RWPE1 (cell line): Measurements from ENCODE around the gene SLC16A2.

Experiments
- CTCF ChIA-PET: fragments of 350-600 bp; sonication (Branson Sonifier 250); formaldehyde crosslinking; extraction: SDS; loops from one replicate; lab custom pipeline; 2021; lab: Yijun Ruan, JAX
- POLR2A ChIA-PET: fragments of 400-600 bp; formaldehyde crosslinking; extraction: SDS; loops from one replicate; lab custom pipeline; 2020; ENCODE audit warnings: antibody characterized with exemption; ENCODE audit not compliant: low non-redundant PET; lab: Yijun Ruan, JAX
- DNase-seq: peaks from one replicate; pipeline ENCODE4 v3.0.0; 2012; ENCODE audit warnings: low spot score
- H3K27ac ChIP-seq: fragments of 450-650 bp; 2 replicates; pipeline ENCODE4 v1.5.1; 2017
- TF ChIP-seq, protein P1 (sequence below): fragments of 450-650 bp; conservative IDR thresholded peaks from 2 replicates; pipeline ENCODE4 v1.5.1; 2017; ENCODE audit warnings: low read depth, mild to moderate bottlenecking

SLC16A2 gene

DNA sequence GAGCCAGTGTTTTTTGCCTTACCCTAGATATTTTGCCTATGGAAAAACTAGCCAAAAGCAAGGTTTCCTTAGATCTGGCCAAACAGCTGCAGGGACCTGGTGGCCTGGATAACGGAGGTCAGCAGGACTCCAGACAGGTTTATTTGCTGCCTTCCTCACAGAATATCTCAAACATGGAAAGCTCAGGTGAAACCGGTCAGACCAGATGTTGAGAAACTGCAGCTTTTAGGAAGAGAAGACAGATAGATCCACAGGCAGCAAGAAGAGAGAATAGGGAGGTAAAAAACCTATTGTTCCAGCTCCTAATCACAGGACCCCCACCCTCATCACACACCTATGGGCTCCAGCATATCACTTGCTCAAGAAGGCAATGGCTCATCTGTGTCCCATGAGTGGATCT, 16.2 kb downstream of the SLC16A2 start:
- POLR2A ChIA-PET = interaction anchor here (0.5 kb wide), 1 partner anchor 14 kb away, joined by 3 read pairs; no protein-coding TSS in a partner anchor
- no peak overlapping the region for H3K27ac ChIP-seq
- DNase-seq = no peak
- TF ChIP-seq, protein P1, sequence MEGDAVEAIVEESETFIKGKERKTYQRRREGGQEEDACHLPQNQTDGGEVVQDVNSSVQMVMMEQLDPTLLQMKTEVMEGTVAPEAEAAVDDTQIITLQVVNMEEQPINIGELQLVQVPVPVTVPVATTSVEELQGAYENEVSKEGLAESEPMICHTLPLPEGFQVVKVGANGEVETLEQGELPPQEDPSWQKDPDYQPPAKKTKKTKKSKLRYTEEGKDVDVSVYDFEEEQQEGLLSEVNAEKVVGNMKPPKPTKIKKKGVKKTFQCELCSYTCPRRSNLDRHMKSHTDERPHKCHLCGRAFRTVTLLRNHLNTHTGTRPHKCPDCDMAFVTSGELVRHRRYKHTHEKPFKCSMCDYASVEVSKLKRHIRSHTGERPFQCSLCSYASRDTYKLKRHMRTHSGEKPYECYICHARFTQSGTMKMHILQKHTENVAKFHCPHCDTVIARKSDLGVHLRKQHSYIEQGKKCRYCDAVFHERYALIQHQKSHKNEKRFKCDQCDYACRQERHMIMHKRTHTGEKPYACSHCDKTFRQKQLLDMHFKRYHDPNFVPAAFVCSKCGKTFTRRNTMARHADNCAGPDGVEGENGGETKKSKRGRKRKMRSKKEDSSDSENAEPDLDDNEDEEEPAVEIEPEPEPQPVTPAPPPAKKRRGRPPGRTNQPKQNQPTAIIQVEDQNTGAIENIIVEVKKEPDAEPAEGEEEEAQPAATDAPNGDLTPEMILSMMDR = no peak
- CTCF ChIA-PET = interaction anchor here (1.2 kb wide), 1 partner anchor 11 kb away, joined by 3 read pairs; no protein-coding TSS in a partner anchor

DNA sequence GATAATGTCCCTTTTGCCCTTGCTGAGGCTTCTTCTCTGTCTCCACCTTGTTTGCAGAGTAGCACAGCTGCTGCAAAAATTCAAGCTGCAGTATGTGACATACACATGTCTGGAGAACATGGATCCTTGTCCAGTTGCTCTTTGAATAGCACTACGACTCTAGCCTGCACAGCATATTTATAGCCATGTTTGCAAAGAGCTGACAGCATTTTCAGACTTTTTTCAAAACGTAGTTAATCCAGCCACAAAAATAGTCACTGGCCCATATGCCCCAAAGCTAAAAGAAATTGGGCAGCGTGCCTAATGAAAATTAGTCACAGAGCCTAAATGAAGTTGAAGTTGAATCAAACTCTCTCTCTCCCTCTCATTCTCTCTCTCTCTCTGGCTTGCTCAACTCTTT, 17.5 kb downstream of the SLC16A2 start:
- ChIA-PET POLR2A (no interaction called here), CTCF (interaction anchor here (1.2 kb wide), 1 partner anchor 12 kb away, joined by 3 read pairs; no protein-coding TSS in a partner anchor)
- no peak overlapping the region for H3K27ac ChIP-seq
- TF ChIP-seq, protein P1 = no peak
- DNase-seq = no peak

DNA sequence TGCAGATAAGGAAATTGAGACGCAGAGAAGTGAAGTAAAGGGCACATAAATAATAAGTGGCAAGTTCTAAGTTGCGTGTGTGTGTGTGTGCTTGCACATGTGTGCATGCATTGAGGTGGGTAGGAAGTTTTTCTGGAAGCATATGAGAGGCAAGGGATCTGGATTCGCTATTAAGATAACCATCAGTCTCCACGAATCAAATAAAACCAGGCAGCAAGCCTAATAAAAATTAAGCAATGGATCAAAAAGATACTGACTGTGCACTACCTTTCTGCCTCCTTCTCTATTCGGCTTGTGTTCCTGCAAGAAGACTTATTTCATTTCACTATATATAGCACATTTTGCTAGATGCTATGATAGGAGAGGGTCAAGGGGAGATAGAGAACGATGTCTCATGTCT, 23.8 kb downstream of the SLC16A2 start:
- ChIA-PET POLR2A (no interaction called here), CTCF (no interaction called here)
- no peak for DNase-seq
- H3K27ac ChIP-seq = no peak overlapping the region
- TF ChIP-seq, protein P1 = no peak

DNA sequence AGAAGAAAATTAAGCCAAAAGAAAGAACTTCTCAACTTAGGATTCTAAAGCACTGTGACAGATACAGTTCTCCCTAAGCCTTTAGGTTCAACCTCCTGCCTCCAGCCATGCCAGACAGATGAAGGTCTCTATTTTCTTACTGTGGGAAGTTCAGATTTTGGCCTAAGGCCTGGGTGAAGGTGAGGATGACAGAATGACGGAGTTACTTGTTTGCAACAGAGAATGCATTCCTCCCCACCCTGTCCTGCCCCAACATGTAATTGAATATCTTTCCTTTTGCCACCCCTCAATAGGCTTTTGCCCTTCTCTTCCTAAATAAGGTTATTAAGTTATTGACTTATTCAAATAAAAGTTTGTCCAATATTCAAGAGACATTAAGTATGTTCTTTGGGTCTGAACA, 25.6 kb downstream of the SLC16A2 start:
- H3K27ac ChIP-seq = no peak overlapping the region
- POLR2A ChIA-PET = no interaction called here

DNA sequence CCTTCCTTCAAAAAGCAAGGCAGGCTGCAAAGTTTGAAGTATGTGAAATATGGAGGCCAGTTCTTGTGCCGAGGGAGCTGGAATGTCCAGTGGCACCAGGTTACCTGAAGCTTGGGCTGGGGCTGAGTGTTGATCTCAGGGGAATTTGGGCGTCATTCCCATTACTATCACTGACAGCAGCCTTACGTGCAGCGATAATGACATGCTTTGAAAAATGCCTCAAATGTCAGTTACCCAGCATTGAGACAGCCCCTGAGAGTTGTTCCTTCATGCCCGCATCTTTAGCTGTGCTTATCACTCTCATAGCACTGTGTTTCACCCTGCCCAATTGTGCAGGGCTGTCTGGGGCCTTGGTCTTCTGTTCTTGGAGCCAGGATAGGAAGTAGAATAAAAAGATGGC, 27.4 kb downstream of the SLC16A2 start:
- TF ChIP-seq, protein P1 = no peak
- no peak overlapping the region for H3K27ac ChIP-seq
- no peak for DNase-seq

More for the DNA sequence above, 25.6 kb downstream of the SLC16A2 start:
- CTCF ChIA-PET = interaction anchor here (0.6 kb wide), 1 partner anchor 1853 kb away, joined by 3 read pairs; no protein-coding TSS in a partner anchor
- TF ChIP-seq, protein P1 = no peak
- DNase-seq = peak; percentile 10

DNA sequence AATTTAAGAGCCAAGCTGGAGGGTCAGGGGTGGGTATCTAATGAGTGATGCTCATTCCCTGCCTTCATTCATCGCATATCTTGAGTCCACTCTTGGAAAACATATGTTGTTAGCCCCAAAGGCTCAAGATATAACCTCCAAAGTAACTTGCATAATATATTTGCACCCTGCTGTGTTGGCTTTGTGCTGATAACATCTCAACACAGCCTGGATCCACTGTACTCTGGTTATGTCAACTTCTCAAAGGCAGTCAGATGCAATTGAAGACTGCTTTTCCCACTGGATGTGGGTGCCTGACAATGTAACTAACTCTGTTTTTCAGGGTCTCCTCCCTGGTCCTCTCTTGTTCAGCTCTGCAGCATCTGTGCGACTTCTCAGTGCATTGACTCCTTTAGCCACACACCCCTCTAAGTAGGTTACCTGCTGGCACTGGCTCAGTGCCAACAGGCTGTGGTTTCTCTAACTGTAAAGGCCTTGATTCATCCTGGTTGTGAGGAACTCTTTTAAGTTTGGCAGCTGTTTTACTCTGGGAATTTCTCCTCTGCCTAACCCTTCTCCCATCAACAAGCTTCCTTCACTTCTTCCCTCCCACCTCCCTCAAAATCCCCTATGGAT, 28.1 kb downstream of the SLC16A2 start:
- DNase-seq = peak; percentile 17
- ChIA-PET POLR2A (interaction anchor here (0.8 kb wide), 1 partner anchor 24 kb away, joined by 5 read pairs; no protein-coding TSS in a partner anchor), CTCF (interaction anchor here (0.6 to 1.8 kb wide), 2 partner anchors 67 to 84 kb away, joined by 3 to 7 read pairs; no protein-coding TSS in a partner anchor)
- no peak overlapping the region for H3K27ac ChIP-seq
- TF ChIP-seq, protein P1 = no peak

More for the DNA sequence above, 27.4 kb downstream of the SLC16A2 start:
- POLR2A ChIA-PET = interaction anchor here (0.8 kb wide), 1 partner anchor 23 kb away, joined by 5 read pairs; no protein-coding TSS in a partner anchor
- CTCF ChIA-PET = interaction anchor here (1.8 kb wide), 1 partner anchor 66 kb away, joined by 7 read pairs; no protein-coding TSS in a partner anchor
